Lower lobe of right lung (tissue), 2 donors: ENCODE results near the gene PALM3. TPM values are rescaled to one million over a fixed set of nuclear protein-coding genes. Genes with fewer than 3 reads are reported as not detected.

Experiments used
- ATAC-seq, 2 donors: fragments of 200-7000 bp; cut with Tn5 transposase; one replicate each; pipeline ENCODE4 v1.9.1; 2020 to 2022; ENCODE audit warnings: mild to moderate bottlenecking in 2 of 2, moderate library complexity in 2 of 2
- DNase-seq: peaks from one replicate; pipeline ENCODE4 v3.0.0-alpha.2; 2020
- H3K27ac ChIP-seq: fragments of 200-600 bp; one replicate; pipeline ENCODE4 v1.8.0; 2022
- H3K27me3 ChIP-seq: fragments of 200-600 bp; one replicate; pipeline ENCODE4 v1.8.0; 2022; ENCODE audit warnings: low read depth
- H3K36me3 ChIP-seq: fragments of 200-600 bp; one replicate; pipeline ENCODE4 v1.8.0; 2022; ENCODE audit warnings: mild to moderate bottlenecking
- H3K4me1 ChIP-seq: fragments of 200-600 bp; one replicate; pipeline ENCODE4 v1.8.0; 2022
- H3K4me3 ChIP-seq: fragments of 200-600 bp; one replicate; pipeline ENCODE4 v1.8.0; 2022; ENCODE audit warnings: mild to moderate bottlenecking
- H3K9me3 ChIP-seq: fragments of 200-600 bp; one replicate; pipeline ENCODE4 v1.8.0; 2022
- CTCF ChIP-seq: fragments of 200-600 bp; IDR thresholded peaks from one replicate; pipeline ENCODE4 v1.8.0; 2022; ENCODE audit warnings: antibody characterized with exemption, mild to moderate bottlenecking
- intact Hi-C: fragments of 100-400 bp; cut with DNase I; formaldehyde crosslinking; loops from one replicate; pipeline ENCODE4 v1.11.0; 2022
- total RNA-seq: library from RNA; stranded (reverse); fragmentation: NEBNext Ultra II Directional; extraction: Animal tissue kit (Norgen Biotek cat#: 25700); gene quantifications from one replicate; pipeline ENCODE4 v1.2.1, GENCODE V29; 2021
- donor health status: DM: no; HTN: yes; CAD: no; lungs with severe emphysema.

Gene PALM3
- total RNA-seq, 1 donor from 2014 or later: 7.7 TPM

GRCh38 chr19:14004619-14005348 lies 57.1 kb downstream of the PALM3 start:
- no peak for TF ChIP-seq CTCF
- Histone ChIP-seq H3K9me3 (no peaks in the 10 kb centered on the region), H3K4me1 (peaks cover 32% of the 10 kb centered on the region), H3K27ac (peak overlapping the region; percentile 100), H3K36me3 (no peaks in the 10 kb centered on the region), H3K4me3 (peak overlapping the region; percentile 67), H3K27me3 (no peaks in the 10 kb centered on the region)
- ATAC-seq (no peak), DNase-seq (peak; percentile 77)
- intact Hi-C loops: no loop called here

Other genes starting within 250 kb of the PALM3 start
- gene NANOS3, start 184.9 kb downstream of the PALM3 start, total RNA-seq: 0.68 TPM
- gene BRME1, start 156.0 kb downstream of the PALM3 start, total RNA-seq: 2.0 TPM
- gene CC2D1A, start 155.9 kb downstream of the PALM3 start, total RNA-seq: 32.4 TPM
- gene PODNL1, start 123.7 kb downstream of the PALM3 start, total RNA-seq: 2.7 TPM
- gene DCAF15, start 109.6 kb downstream of the PALM3 start, total RNA-seq: 28.4 TPM
- 17.8 TPM for gene RFX1, start 55.8 kb downstream of the PALM3 start, total RNA-seq
- not detected for gene RLN3, start 33.9 kb downstream of the PALM3 start, total RNA-seq
- gene IL27RA, start 30.3 kb downstream of the PALM3 start, total RNA-seq: 20.4 TPM
- gene MISP3, start 10.7 kb upstream of the PALM3 start, total RNA-seq: 7.1 TPM
- gene C19orf67, start 23.7 kb upstream of the PALM3 start, total RNA-seq: not detected
- gene SAMD1, start 28.7 kb upstream of the PALM3 start, total RNA-seq: 51.4 TPM
- gene PRKACA, start 55.7 kb upstream of the PALM3 start, total RNA-seq: 87.1 TPM
- gene ASF1B, start 74.5 kb upstream of the PALM3 start, total RNA-seq: 2.6 TPM
- gene ADGRL1, start 144.1 kb upstream of the PALM3 start, total RNA-seq: 28.7 TPM